ACC112 (cell line): ENCODE results near the gene GRIK5.
"Not testable (repeated sequence)": the region's sequence is repeated elsewhere in the genome, so short reads cannot be mapped to it uniquely, and the experiment has no call there.

Source experiments
- H2AFZ ChIP-seq: fragments of 200-600 bp; sonication (generic); one replicate; pipeline ENCODE4 v1.6.0; 2017; ENCODE audit warnings: antibody characterized with exemption, low read length; ENCODE audit not compliant: unreplicated experiment
- H3K27ac ChIP-seq: fragments of 200-600 bp; sonication (generic); 2 replicates; pipeline ENCODE4 v1.5.1; 2014; ENCODE audit warnings: low read depth, mild to moderate bottlenecking, antibody characterized with exemption, low read length, moderate library complexity
- H3K27me3 ChIP-seq: fragments of 200-600 bp; sonication (generic); 2 replicates; pipeline ENCODE4 v1.6.1; 2014; ENCODE audit warnings: mild to moderate bottlenecking, antibody characterized with exemption, low read length, moderate library complexity, mixed read lengths; ENCODE audit not compliant: insufficient read depth
- H3K36me3 ChIP-seq: fragments of 200-600 bp; sonication (generic); 2 replicates; pipeline ENCODE4 v1.6.1; 2016; ENCODE audit warnings: mild to moderate bottlenecking, antibody characterized with exemption, low read length, moderate library complexity, mixed read lengths; ENCODE audit not compliant: insufficient read depth
- H3K4me1 ChIP-seq: fragments of 200-600 bp; sonication (generic); one replicate; pipeline ENCODE4 v1.6.1; 2016; ENCODE audit warnings: low read length, mixed read lengths; ENCODE audit not compliant: insufficient read depth, unreplicated experiment, control insufficient read depth
- H3K4me3 ChIP-seq: fragments of 200-600 bp; sonication (generic); 2 replicates; pipeline ENCODE4 v1.5.1; 2014; ENCODE audit warnings: mild to moderate bottlenecking, low read depth, low read length
- H3K79me2 ChIP-seq: fragments of 200-600 bp; sonication (generic); one replicate; pipeline ENCODE4 v1.6.0; 2016; ENCODE audit warnings: low read length; ENCODE audit not compliant: control insufficient read depth, unreplicated experiment, insufficient read depth

Gene GRIK5

DNA sequence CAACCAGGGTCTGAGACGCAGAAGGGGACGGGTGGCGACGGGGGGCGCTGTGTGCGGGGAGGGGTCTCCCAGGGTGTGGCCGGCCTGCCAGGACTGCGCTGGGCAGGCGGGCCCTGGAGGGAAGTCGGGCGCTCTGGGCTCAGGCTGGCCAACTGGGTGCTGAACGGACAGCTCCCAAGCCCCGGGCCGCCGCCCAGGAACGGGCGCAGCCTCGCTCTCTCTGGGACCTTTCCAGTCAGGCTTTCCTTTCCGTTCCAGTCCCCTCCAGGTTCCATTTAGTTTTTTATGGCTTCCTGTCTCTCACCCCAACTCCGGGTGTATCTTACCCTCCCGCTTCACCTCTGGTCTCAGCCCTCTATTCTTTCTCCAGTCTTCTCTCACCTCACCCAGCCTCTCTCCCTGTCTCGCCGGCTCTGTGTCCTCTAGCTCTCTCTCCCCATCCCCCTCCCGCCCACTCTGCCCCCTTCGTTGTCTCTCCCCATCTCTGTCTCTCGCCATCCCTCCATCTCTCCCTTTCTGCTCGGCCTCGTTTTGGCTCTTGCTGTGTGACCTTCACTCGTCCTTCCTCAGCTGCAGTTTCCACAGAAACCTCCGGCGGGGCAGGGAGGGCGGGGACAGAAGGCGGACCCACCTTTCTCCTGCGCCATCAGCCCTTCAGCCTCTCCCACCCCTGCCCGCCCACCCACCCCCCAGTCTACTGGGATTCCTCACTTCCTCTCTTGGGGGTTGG, 72.7 kb downstream of the GRIK5 start:
- H3K27ac ChIP-seq, result no peak overlapping the region
- no peak overlapping the region for H2AFZ ChIP-seq
- no peaks in the 10 kb centered on the region for H3K79me2 ChIP-seq
- H3K4me3 ChIP-seq, result 0 out of 2 replicates have a peak overlapping the region, but pooled peaks have one; percentile 21
- no peaks in the 10 kb centered on the region for H3K36me3 ChIP-seq
- no peaks in the 10 kb centered on the region for H3K4me1 ChIP-seq
- peaks cover 59% of the 10 kb centered on the region for H3K27me3 ChIP-seq

GRCh38 chr19:41995959-41996797, 73.8 kb downstream of the GRIK5 start:
- Histone ChIP-seq H3K4me3 (no peak overlapping the region), H3K79me2 (no peaks in the 10 kb centered on the region), H3K36me3 (no peaks in the 10 kb centered on the region), H3K27ac (no peak overlapping the region), H3K27me3 (peaks cover 56% of the 10 kb centered on the region), H3K4me1 (no peaks in the 10 kb centered on the region), H2AFZ (no peak overlapping the region)

DNA sequence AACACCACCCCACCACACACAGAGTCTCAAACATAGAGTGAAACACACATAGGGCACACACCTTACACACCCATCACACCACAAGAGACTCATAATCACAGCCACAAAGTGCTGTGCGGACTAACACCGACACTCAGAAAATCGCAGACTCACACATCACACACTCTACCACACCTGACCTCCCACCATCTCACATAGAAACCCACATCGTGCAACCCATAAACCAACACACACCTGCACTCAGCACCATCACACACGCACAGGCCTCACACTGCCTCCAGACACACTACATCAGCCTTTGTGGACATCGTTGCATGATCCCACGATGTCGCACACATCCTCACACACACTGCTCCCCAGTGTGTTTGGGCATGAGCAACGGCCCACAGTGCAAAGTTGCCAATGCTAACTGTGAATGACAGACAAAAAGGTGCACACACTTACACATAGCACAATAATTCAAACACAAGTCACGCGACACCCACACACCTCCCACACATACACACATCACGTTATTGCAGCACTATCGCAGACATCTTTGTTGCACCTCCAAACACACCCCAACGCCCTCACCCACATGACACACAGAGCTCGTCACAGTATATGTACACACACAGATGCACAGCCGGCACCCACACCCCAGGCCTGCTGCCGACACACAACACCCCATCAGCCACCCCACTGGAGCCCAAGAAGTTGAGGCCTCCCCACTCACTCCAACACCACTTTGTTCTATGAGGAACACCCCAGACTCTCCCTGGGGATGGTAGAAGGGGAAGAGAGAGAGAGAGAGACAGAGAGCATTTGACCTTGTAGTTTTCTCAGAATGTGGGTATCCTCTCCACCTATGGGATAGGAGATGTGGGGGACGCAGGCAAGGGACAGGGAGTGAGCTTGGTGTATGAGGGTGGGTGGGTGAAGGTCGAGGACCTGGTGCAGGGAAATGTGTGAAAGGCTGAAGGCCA, 74.7 kb downstream of the GRIK5 start:
- no peak overlapping the region for H3K27ac ChIP-seq
- H2AFZ ChIP-seq, result no peak overlapping the region
- peaks cover 55% of the 10 kb centered on the region for H3K27me3 ChIP-seq
- H3K36me3 ChIP-seq, result no peaks in the 10 kb centered on the region
- H3K4me3 ChIP-seq, result no peak overlapping the region
- no peaks in the 10 kb centered on the region for H3K4me1 ChIP-seq
- no peaks in the 10 kb centered on the region for H3K79me2 ChIP-seq

- Histone ChIP-seq H3K79me2 (no peaks in the 10 kb centered on the region), H3K4me3 (no peak overlapping the region; the same call in 1 of the 2 replicates), H3K27ac (no peak overlapping the region), H3K4me1 (no peaks in the 10 kb centered on the region), H2AFZ (no peak overlapping the region), H3K27me3 (peaks cover 53% of the 10 kb centered on the region), H3K36me3 (no peaks in the 10 kb centered on the region)
These were observed 75.5 kb downstream of the GRIK5 start for GRCh38 chr19:41994521-41994971.

GRCh38 chr19:41993612-41994483, 76.2 kb downstream of the GRIK5 start, which contains the start of gene ATP1A3:
Gene ATP1A3, minus strand, starts transcription at chr19:41994230. Its CDS starts 154 bp downstream, at chr19:41994076.
- Histone ChIP-seq H3K4me3 (peak within 1 kb of the TSS; percentile 62), H2AFZ (no peak within 1 kb of the TSS), H3K79me2 (no peaks in the 10 kb centered on the region), H3K27ac (no peak within 1 kb of the TSS), H3K36me3 (no peaks in the 10 kb centered on the region), H3K4me1 (no peaks in the 10 kb centered on the region), H3K27me3 (peaks cover 48% of the 10 kb centered on the region)

- peaks cover 37% of the 10 kb centered on the region for H3K27me3 ChIP-seq
- H3K79me2 ChIP-seq, result not testable (repeated sequence)
These were observed 78.0 kb downstream of the GRIK5 start for GRCh38 chr19:41991925-41992569.

DNA sequence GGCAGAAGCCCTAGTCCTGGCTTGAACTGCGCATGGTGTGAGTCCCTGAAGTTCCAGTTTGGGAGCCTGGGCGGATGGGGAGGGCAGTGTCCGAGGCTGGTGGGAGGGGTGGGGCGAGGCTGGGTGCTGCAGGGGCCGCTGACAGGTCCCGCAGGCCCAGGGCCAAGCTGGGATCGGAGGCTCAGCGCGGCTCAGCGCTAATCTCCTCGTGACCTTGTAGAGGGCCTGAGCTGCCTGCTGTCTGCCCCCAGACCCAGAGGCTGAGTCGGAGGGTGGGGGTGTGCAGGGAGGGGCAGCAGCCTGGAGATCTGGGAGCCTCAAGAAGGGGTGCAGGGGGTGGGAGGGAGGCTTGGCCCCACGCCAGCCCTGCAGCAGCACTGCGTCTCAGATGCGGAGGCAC, 79.0 kb downstream of the GRIK5 start:
- Histone ChIP-seq H2AFZ (no peak overlapping the region), H3K79me2 (no peaks in the 10 kb centered on the region), H3K4me3 (no peak overlapping the region), H3K27me3 (peaks cover 33% of the 10 kb centered on the region), H3K27ac (no peak overlapping the region), H3K4me1 (no peaks in the 10 kb centered on the region), H3K36me3 (no peaks in the 10 kb centered on the region)

More at GRCh38 chr19:41991925-41992569, 78.0 kb downstream of the GRIK5 start:
- H3K4me1 ChIP-seq, H3K27ac ChIP-seq, H3K4me3 ChIP-seq, H2AFZ ChIP-seq, H3K36me3 ChIP-seq: not testable (repeated sequence)

GRCh38 chr19:41990615-41991014, 79.4 kb downstream of the GRIK5 start:
- Histone ChIP-seq H3K4me1 (no peaks in the 10 kb centered on the region), H3K36me3 (no peaks in the 10 kb centered on the region), H3K4me3 (no peak overlapping the region), H3K27me3 (peaks cover 32% of the 10 kb centered on the region), H2AFZ (no peak overlapping the region), H3K79me2 (no peaks in the 10 kb centered on the region), H3K27ac (no peak overlapping the region)

DNA sequence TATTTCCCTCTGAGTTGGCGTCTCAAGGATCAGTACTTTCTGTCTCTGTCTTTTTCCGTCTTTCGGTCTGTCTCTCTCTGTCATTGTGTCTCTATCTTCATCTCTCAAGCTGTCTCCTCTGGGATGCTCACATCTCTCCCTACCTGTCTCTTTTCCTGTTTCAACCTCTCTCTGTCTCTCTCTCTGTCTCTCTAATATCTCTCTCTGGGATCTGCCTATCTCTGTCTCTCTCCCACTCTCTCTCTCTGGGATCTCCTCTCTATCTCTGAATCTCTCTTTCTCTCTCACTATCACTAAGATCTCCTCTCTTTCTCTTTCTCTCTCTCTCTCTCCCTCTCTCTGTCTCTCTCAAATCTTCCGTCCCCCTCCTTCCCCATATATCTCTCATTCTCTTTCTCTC, 80.0 kb downstream of the GRIK5 start:
- no peaks in the 10 kb centered on the region for H3K36me3 ChIP-seq
- no peaks in the 10 kb centered on the region for H3K4me1 ChIP-seq
- H3K79me2 ChIP-seq, result no peaks in the 10 kb centered on the region
- H3K27ac ChIP-seq, result no peak overlapping the region
- H3K27me3 ChIP-seq, result peaks cover 29% of the 10 kb centered on the region
- no peak overlapping the region for H3K4me3 ChIP-seq
- H2AFZ ChIP-seq, result no peak overlapping the region
